HG03039 (cell line): ENCODE results near the gene TUBE1.
"Not testable (repeated sequence)": the region's sequence is repeated elsewhere in the genome, so short reads cannot be mapped to it uniquely, and the experiment has no call there.

ENCODE experiments used
- ATAC-seq: cut with Tn5 transposase; IDR thresholded peaks from one replicate; pipeline ENCODE4 v1.9.1; 2021; ENCODE audit warnings: mild to moderate bottlenecking, moderate library complexity; ENCODE audit not compliant: unreplicated experiment

Gene TUBE1, protein sequence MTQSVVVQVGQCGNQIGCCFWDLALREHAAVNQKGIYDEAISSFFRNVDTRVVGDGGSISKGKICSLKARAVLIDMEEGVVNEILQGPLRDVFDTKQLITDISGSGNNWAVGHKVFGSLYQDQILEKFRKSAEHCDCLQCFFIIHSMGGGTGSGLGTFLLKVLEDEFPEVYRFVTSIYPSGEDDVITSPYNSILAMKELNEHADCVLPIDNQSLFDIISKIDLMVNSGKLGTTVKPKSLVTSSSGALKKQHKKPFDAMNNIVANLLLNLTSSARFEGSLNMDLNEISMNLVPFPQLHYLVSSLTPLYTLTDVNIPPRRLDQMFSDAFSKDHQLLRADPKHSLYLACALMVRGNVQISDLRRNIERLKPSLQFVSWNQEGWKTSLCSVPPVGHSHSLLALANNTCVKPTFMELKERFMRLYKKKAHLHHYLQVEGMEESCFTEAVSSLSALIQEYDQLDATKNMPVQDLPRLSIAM

DNA sequence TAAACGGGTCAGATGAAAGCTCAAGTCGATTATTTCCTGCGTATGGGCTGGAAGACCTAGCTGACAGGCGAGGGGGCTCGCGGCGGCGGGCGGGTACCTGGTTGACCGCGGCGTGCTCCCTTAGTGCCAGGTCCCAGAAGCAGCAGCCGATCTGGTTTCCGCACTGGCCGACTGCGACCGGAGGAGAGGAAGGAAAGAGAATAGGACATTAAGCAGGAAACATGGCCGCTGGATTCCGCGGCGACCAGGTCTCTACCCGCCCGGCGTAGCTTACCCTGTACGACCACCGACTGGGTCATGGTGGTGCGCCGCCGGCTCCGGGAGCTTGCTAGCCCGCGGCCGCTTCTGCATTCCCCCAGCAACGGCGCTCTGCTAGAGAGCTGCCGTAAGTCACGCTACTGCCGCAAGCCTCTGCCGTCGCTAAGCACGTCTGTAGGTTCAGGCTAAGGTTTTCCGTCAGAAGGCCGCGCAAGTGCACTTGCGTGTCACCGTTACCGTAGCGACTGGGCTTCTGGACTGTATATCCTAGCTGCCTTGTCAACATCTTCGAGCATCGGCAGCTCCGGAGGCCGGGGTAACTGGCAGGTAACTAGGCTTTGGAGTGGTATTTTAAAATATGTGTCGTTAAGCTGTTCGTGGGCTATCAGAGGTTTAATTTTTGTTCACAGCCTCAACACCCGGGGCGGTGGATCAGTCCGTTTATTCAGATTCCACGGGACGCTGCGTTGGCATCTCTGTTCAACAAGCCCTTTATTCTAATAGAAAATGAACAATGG lies at the start of gene TUBE1, which contains the start of gene FAM229B:
TSS of gene TUBE1 (minus strand) at position 347 of the 776 bp plus-strand sequence. CDS start at position 299, 48 bp downstream.
TSS of gene FAM229B (plus strand) at position 456 of the 776 bp plus-strand sequence. CDS start 11,693 bp downstream, outside the sequence.
- ATAC-seq, result peak; percentile 97

DNA sequence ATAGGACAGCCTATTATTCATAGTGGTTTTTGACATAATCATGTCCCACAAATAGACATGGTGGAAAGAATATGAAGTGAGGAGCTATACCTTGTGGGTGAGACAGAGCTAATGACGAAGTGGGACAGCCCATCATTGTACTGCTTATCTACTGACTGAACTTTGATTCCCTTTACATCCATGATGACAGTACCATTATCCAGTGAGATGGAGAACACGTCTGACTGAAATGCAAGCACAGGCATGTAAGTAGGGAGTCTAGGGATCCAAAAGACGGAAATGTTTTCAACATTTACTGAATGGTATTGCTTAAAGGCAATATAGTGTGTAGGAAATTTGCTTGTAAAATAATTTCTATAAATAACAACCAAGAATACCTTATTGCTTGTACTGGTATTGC lies 43.6 kb upstream of the TUBE1 start:
- ATAC-seq, result no peak

DNA sequence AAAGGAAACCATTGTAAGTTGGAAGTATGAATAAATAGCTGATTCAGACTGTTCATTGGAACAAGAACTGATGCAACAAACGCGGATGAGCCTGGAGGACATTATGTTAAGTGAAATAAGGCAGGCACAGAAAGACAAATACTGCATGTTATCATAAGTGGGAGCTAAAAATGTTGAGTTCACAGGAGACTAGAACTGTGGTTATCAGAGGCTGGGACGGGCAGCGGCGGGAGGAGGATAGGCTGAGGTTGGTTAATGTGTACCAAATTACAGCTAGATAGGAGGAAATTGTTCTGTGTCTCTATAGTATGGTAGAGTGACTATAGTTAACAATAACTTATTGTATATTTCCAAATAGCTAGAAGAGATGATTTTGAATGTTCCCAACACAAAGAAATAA lies 40.9 kb upstream of the TUBE1 start:
- no peak for ATAC-seq

DNA sequence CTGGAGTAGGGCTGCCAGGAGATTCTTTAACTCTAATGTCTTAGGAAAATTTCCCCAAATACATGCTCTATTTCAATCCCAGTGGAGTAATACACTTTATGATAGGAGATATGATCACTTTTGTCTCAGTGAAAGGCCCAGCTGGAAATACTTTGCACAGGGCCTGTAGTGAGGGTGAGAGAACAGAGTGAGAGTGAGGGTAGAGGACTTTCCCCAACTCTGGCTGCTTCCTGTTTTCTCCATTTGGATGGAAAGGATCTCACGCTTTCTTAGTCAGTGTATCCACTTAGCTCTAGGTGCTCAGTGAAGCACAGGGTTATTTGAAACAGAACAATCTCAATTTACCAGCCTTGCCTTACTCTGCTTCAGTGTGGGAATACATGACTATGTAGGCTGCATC lies 36.7 kb upstream of the TUBE1 start:
- no peak for ATAC-seq

DNA sequence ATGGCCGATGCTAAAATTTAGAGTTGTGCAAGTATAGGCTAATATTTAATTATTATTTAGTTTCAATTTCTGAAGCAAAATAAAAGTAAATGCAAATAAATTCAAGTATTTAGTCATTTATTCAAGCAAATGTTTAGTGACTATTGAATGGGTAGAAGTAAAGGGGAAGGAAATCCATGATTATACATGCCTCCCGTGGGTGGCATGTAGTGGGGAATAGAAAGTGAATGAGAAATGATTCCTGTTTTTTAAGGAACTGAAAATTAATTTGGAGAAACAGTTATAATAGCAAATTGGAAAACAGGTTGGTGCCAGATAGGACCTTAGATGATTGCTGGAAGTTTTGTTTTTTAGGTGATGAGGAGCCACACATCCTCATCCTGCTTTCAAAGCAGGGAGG lies 35.5 kb upstream of the TUBE1 start:
- ATAC-seq, result no peak

DNA sequence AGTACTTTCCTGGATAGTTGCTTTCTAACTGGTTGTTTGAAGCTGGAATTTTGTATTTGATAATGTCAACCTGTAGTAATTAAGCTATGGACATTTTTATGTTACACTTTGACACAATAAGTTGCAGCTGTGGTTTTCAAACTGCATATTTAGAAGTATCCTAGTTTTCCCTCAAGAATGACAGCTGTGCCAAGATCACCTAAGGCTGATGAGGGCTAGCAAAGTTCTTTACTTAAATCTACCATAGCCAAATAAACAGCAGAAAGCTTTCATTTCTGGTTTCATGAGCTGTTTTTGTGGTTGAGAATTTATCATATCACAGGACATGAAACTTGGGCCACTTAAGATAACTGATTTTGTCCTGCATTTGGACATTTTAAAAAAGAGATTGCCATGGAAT lies 30.8 kb upstream of the TUBE1 start:
- ATAC-seq, result no peak

DNA sequence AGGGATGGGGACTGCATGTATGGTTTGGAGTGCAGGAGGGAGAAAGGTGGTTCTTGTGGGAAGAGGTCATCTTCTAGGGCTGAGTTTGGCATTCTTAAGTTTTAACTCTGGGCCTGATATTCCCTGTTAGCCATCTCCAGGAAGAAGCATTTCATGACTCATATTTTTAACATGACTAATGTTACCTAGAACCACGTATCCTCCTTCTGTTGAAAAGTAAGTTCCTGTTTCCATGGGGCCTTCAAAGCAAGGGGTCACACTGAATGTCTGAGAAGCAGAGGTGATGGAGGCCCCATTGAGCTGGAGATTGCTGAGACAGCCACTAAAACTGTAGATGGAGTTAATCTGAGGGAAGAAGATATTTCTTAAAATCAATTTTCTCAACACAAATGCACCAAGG lies 30.3 kb upstream of the TUBE1 start:
- ATAC-seq, result no peak

DNA sequence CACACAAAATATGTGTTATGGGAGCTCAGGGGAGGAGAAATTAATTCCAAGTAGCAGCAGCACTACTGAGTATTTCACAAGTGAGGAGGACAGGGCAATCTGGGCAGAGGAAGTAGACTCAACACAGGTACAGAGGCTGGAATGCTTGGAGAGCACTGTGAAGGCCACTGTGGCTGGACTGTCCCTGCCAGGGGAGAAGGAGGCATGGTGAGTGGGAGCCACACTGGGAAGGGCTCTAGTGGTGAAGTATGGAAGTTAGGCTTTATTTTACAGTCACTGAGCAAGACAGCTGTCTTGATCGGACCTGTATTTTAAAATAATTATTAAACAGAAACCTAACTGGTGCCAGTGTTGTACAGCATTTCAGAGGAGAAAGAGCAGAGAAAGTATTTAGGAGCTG lies 28.9 kb upstream of the TUBE1 start:
- ATAC-seq, result no peak

DNA sequence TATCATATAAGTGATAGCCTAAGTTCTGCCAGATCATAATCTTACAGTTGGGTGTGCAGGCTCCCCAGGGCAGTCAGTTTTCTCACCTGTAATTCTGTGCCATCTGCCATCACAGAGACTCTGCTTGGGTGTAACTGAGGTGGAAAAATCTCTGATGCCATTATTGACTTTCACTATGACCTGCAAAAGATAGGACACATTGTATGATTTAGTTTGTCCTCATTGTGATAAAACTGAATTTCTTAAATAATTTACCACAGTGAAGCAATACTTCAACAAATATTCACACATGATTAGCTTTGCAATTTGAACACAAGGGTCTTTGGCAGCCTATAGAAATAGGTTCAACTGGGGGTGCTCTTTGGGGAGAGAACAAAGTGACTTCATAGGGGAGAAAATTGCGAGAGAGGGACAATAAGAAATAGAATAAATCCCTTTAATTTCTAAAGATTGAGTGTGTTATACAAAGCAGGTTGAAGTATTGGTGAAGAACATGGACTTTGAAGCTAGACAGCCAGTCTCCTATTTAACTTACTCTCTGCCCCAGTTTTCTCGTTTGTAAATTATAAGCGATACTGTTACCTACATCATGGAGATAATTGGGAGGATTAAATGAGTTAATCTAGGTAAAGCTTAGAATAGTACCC lies 27.4 kb upstream of the TUBE1 start:
- ATAC-seq, result no peak

DNA sequence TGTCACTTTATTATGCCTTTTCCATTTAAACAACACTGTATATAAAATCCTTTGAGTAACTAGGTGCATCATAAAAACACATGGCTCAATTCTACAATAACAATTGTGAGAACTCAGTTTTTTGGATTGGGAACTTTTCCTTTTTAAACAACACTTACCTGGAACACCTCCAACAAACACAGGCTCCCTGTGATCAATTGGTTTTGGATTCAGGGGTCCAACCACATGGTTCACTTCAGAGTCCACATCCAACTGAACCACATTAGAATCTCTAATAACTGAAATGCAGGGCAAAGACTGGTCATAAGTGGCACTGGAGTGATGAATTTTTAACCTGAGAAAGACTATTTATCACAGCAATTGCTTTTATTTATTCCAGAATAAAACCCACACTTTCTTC lies 26.6 kb upstream of the TUBE1 start:
- ATAC-seq, result no peak

DNA sequence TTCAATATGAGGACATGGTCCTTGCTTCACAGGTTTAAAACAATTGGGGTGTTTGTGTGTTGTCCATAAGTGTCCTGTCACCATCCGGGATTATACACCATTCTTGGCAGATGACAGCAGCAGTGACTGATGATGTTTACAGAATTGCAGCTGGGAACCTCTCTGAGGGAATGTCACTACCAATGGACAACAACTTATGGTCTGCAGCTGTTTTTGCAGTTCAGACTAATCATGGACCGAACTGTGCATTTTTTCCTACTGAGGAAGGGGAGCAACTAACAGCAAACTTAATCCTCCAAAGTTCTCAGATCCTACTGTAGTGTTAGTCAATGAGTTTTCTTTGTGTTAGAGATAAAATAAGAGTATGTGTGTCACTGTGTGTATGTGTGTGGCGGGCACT lies 26.1 kb upstream of the TUBE1 start:
- no peak for ATAC-seq

DNA sequence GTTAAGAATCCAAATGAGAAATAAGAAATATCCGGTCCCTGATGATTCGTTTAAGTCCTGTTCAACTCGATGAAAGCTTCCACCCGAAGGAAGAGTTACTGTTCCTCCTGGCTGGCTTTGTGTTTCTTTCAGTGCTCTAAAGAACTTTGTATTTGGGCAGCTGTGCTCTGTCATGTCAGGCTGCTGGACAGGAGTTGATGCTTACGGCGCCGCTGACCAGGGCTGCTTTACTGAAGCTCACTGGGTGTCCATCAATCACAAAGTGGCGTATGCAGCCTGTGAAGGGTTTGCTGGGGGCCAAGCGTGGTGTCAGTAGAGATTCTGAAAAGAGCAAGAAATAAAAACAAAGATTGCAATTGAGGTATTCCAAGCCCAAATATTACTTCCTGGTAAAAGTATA lies 22.0 kb upstream of the TUBE1 start:
- no peak for ATAC-seq

DNA sequence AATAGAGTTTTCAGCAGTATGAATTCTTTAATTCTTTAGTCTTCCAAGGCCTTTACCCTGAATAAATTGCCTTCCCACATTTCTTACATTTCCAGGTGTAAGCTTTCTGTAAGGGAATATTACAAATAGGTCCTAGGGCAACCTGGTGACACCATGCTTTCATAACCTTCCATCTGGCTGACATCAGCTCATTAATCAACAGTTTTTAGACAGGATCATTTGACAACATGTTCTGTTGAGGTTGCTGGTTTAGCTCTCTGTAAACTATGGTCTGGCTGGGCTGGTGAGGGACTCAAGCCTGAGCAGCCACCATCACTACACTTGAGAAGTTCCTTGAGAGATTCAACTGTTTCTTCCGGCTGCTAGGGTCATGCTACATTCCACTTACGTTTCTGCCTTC lies 19.3 kb upstream of the TUBE1 start:
- ATAC-seq, result no peak

DNA sequence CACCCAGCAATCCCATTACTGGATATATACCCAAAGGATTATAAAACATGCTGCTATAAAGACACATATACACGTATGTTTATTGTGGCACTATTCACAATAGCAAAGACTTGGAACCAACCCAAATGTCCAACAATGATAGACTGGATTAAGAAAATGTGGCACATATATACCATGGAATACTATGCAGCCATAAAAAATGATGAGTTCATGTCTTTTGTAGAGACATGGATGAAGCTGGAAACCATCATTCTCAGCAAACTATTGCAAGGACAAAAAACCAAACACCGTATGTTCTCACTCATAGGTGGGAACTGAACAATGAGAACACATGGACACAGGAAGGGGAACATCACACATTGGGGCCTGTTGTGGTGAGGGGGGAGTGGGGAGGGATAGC lies 18.7 kb upstream of the TUBE1 start:
- ATAC-seq, result not testable (repeated sequence)

DNA sequence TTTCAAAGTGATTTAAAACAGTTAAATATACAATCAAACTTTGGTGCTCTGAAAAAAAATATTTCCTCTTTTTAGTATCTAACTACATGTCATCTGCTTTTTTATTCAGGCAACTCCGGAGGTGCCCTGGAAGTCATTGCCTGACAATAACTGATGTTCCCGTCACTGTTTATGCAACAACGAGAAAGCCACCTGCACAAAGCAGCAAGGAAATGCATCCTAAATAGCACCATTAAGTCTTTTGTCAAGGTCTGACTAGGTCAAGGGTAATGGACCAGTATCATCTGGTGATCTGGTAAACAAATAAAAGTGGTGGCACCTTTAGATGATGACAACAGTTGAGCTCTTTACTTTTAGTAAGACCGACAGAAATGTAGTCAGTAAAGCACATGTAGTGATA lies 13.3 kb upstream of the TUBE1 start:
- no peak for ATAC-seq

DNA sequence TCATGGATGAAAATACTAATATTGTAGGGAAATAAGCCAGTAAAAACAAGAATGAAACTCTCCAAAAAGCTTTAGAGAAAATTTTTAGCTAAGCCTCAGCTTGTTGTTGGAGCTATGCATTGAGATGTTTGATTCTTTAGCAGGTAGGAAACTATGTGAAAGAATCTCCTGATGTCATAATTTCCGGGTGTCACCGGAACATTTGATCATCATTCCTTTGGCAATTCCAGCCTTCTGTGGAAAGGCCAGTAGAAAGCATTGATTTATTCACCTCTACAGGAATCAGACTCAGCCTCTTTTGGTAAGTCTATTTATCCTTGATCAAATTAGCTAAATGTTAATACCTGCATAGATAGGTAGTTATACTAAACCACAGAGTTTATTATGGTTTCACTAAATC lies 9.6 kb upstream of the TUBE1 start:
- ATAC-seq, result no peak

DNA sequence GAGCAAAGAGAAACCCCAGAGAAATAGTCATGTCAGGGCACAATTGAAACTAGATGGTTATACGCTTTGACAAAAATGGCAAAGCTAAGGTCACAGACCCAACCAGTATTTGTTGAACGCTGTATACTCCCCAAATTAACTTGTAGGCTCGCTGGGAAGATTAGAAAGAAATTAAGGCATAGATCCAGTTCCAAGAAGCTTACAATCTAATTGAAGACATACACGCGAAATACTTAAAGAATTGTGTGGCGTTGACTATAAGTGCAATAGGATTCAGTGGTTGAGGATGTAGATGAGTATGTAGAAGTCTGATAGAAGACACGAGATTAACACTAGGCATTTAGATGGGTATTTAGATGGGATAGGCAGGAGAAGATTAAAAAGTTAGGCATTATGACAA lies 634 bp upstream of the TUBE1 start:
- no peak for ATAC-seq

DNA sequence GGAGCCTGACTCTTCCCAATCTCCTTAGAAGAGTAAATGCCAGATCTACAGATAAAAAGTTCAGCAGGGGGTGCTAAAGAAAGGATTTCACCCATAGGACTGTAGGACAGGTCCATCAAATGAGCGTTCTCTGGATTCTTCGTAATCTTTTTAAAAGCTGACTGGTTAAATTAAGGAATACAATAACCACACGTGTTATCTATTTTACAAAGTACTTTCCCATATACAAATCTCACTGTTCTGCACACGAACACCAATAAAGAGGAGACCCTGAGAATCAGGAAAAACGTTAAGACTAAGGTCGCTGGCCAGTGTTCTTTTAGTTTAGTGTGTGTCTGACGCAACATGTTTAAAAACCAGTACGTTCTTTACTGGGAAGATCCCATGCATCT lies 542 bp downstream of the TUBE1 start:
- ATAC-seq, result peak; percentile 13

DNA sequence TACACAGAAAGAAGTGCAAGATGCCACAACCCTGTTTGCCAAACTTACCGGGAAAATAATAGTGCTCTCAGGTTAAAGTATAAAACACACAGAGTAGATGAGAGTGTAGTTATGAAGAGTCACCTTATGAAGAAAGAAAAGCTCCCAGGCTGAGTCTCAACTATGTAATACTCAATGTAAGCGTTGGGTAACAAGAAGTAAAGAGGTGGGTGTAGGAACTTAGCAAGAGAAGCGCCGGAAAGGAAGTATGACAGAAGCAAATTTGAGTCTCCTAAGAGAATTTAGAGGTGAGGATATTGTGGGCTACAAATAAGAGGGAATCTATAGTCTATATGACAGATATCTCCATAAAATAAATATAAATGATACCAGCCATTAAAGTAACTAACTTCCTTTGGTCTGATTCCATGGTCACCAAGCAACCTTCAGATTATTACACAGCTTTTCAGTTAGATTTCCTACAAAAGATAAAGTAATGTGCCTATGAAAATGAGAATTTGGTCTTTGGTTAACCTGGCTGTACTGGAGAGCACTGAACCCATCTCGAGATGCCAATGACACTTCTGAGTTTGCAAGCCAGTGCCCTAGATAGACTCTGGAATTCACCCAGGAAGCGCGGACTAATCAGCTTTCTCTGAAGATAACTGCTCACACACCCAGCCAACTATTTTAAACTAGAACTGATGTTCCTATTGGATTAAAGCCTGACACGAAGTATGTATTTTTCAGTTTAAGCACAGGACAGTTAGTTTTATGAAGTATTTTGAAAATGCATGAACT lies 1.8 kb downstream of the TUBE1 start:
- ATAC-seq, result no peak

DNA sequence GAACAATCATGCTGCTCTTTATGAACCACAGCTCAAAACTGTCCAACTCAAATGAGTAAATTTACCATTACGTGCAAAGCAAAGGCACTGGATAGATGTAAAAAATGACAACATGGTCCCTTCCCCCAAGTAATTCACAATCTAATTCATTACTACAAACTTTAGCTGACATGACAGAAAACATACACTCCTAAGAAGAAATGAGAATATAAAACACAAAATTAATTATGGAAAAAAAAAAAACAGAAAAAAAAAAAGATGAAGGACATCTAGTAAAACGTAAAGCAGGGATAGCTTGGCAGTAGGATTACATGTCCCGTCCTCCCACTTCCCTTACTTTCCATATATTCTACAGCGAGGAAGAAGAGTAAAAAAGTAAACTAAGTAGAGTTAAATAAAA lies 5.7 kb downstream of the TUBE1 start:
- no peak for ATAC-seq

DNA sequence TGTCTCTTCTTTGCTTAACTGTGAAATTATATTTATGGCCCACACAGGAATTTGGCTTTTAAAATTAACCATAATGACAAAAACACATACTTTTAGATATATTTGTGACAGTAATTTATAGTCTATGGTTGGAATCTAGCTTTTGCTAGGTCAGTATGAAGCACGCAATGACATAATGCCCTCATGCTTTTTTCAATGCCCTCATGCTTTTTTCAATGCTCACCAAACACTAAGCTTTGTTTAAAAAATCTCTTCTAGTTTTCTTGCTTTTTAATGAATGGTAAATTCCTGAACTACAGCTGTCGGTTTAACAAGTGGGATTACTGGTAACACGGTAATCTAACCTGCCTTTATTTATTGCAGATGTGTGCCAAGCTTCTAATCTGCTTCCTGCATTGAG lies 20.7 kb downstream of the TUBE1 start:
- ATAC-seq, result no peak
